ENCODE measurements around the gene POMGNT1. TPM values are rescaled to one million over a fixed set of nuclear protein-coding genes. Genes with fewer than 3 reads are reported as not detected.

Gene POMGNT1
- polyA plus RNA-seq, 2 of the 4 experiments (the other 2 are of a cell fraction) = 33.1 to 33.5 TPM

- no peaks in the 10 kb centered on the region for H3K9me3 ChIP-seq
- ChIA-PET CTCF (interaction anchor here (0.6 to 2.5 kb wide), 7 partner anchors 16 to 162 kb away, joined by 3 to 14 read pairs (median 3); no protein-coding TSS in a partner anchor), POLR2A (no interaction called here)
- H3K4me3 ChIP-seq = peak overlapping the region; percentile 74
- TF ChIP-seq HDAC2 (IDR thresholded peaks at IDR 0.05) (no peak), FOSB (CRISPR knock-in tag; IDR thresholded peaks at IDR 0.05) (no peak), ATOH8 (CRISPR knock-in tag; IDR thresholded peaks at IDR 0.05; ENCODE audit: low read depth) (no peak), ZC3H11A (IDR thresholded peaks at IDR 0.05) (no peak), RNF2 (IDR thresholded peaks at IDR 0.05; ENCODE audit: borderline replicate concordance, low read depth) (no peak)
- DNase-seq (ENCODE audit: low read depth in 1 of 2, low spot score in 1 of 2) (no peak), FAIRE-seq (no peak), ATAC-seq (no peak)
- peak overlapping the region; percentile 88 for H3K4me2 ChIP-seq
- peak overlapping the region; percentile 97 to 98; a peak in 5 of 6 replicates for H3K27ac ChIP-seq
- 88% methylated on average over 3 of the region's 3 CpGs for WGBS (ENCODE audit: missing lambda C conversion rate)
- H3K4me1 ChIP-seq = peaks cover 9% of the 10 kb centered on the region; the same call in 1 of the 3 replicates
Observed at GRCh38 chr1:46199233-46199749, 1.1 kb upstream of the POMGNT1 start.

- CTCF ChIA-PET = no interaction called here
- no peaks in the 10 kb centered on the region for H3K9me3 ChIP-seq
- POLR2A ChIA-PET = interaction anchor here (1.4 kb wide), 1 partner anchor 26 kb away, joined by 4 read pairs; no protein-coding TSS in a partner anchor
- TF ChIP-seq RAD21 (conservative IDR thresholded peaks at IDR 0.05 in 1 of 2, IDR thresholded peaks at IDR 0.05 in 1 of 2) = no peak
- TF ChIP-seq NFE2L2 (conservative IDR thresholded peaks at IDR 0.05; ENCODE audit: low read length) = no peak
- no peak for TF ChIP-seq POLR2A (IDR thresholded peaks at IDR 0.05; ENCODE audit: low read length)
- no peak for TF ChIP-seq USF2 (IDR thresholded peaks at IDR 0.05)
- no peak for TF ChIP-seq CEBPB (IDR thresholded peaks at IDR 0.05)
- no peak for TF ChIP-seq FOSB (CRISPR knock-in tag; IDR thresholded peaks at IDR 0.05)
- TF ChIP-seq PBX3 (IDR thresholded peaks at IDR 0.05) = no peak
- TF ChIP-seq ZNF302 (CRISPR knock-in tag; IDR thresholded peaks at IDR 0.05) = no peak
- no peak for TF ChIP-seq RNF2 (IDR thresholded peaks at IDR 0.05; ENCODE audit: borderline replicate concordance, low read depth)
- no peak for TF ChIP-seq EHF (CRISPR knock-in tag; IDR thresholded peaks at IDR 0.05)
- TF ChIP-seq GATA3 (IDR thresholded peaks at IDR 0.05; ENCODE audit: borderline replicate concordance) = no peak
- no peak for TF ChIP-seq HOXA7 (CRISPR knock-in tag; IDR thresholded peaks at IDR 0.05)
- no peak for TF ChIP-seq ZC3H11A (IDR thresholded peaks at IDR 0.05)
- TF ChIP-seq FOXS1 (CRISPR knock-in tag; IDR thresholded peaks at IDR 0.05) = no peak
- no peak for TF ChIP-seq CTCF (IDR thresholded peaks at IDR 0.05)
- H3K4me2 ChIP-seq = peak overlapping the region; percentile 99
- FAIRE-seq (no peak), ATAC-seq (no peak; a peak in 1 of 6 replicates), DNase-seq (ENCODE audit: low read depth in 1 of 2, low spot score in 1 of 2) (no peak)
- 83% methylated on average over 2 of the region's 9 CpGs for WGBS (ENCODE audit: missing lambda C conversion rate)
- H3K27ac ChIP-seq = peak overlapping the region; percentile 97 to 98
- peaks cover 9% of the 10 kb centered on the region; the same call in 1 of the 3 replicates for H3K4me1 ChIP-seq
- H3K4me3 ChIP-seq = peak overlapping the region; percentile 74
Observed at GRCh38 chr1:46197560-46197963, 672 bp downstream of the POMGNT1 start.

GRCh38 chr1:46196609-46197008 is 1.6 kb downstream of the POMGNT1 start:
- H3K4me2 ChIP-seq = peak overlapping the region; percentile 99
- no peak overlapping the region for H3K4me3 ChIP-seq
- POLR2A ChIA-PET = no interaction called here
- H3K4me1 ChIP-seq = peaks cover 9% of the 10 kb centered on the region; the same call in 1 of the 3 replicates
- no peaks in the 10 kb centered on the region for H3K9me3 ChIP-seq
- WGBS (ENCODE audit: missing lambda C conversion rate) = 94% methylated on average over 6 of the region's 9 CpGs
- CTCF ChIA-PET = interaction anchor here (1.5 kb wide), 1 partner anchor 27 kb away, joined by 6 read pairs; no protein-coding TSS in a partner anchor
- DNase-seq (ENCODE audit: low read depth in 1 of 2, low spot score in 1 of 2) = no peak
- FAIRE-seq = no peak
- no peak for ATAC-seq
- H3K27ac ChIP-seq = no peak overlapping the region
- TF ChIP-seq JUNB (IDR thresholded peaks at IDR 0.05) = no peak
- TF ChIP-seq CTCF (IDR thresholded peaks at IDR 0.05) = no peak
- TF ChIP-seq POLR2AphosphoS2 (conservative IDR thresholded peaks at IDR 0.05; ENCODE audit: low read length) = no peak
- TF ChIP-seq TFCP2L1 (CRISPR knock-in tag; IDR thresholded peaks at IDR 0.05) = no peak
- TF ChIP-seq EP300 (IDR thresholded peaks at IDR 0.05) = no peak
- TF ChIP-seq TP53 (CRISPR knock-in tag; IDR thresholded peaks at IDR 0.05) = no peak
- TF ChIP-seq FOSB (CRISPR knock-in tag; IDR thresholded peaks at IDR 0.05) = no peak
- no peak for TF ChIP-seq MYC (IDR thresholded peaks at IDR 0.05; ENCODE audit: borderline replicate concordance, low read length)
- TF ChIP-seq CBX8 (IDR thresholded peaks at IDR 0.05) = no peak
- TF ChIP-seq NR3C1 (IDR thresholded peaks at IDR 0.05) = no peak
- TF ChIP-seq ATOH8 (CRISPR knock-in tag; IDR thresholded peaks at IDR 0.05; ENCODE audit: low read depth) = no peak
- no peak for TF ChIP-seq GATA3 (IDR thresholded peaks at IDR 0.05; ENCODE audit: borderline replicate concordance)
- no peak for TF ChIP-seq CEBPB (IDR thresholded peaks at IDR 0.05)
